Hematopoietic multipotent progenitor cell treated with erythropoietin and hydrocortisone succinate and interleukin-3 and kit ligand, for 17 days (in vitro differentiated cells): ENCODE data around the gene CRHR1.

Experiments
- DNase-seq: peaks from one replicate; pipeline ENCODE4 v3.0.0-alpha.2; 2015; ENCODE audit warnings: low spot score

CRHR1 gene

DNA sequence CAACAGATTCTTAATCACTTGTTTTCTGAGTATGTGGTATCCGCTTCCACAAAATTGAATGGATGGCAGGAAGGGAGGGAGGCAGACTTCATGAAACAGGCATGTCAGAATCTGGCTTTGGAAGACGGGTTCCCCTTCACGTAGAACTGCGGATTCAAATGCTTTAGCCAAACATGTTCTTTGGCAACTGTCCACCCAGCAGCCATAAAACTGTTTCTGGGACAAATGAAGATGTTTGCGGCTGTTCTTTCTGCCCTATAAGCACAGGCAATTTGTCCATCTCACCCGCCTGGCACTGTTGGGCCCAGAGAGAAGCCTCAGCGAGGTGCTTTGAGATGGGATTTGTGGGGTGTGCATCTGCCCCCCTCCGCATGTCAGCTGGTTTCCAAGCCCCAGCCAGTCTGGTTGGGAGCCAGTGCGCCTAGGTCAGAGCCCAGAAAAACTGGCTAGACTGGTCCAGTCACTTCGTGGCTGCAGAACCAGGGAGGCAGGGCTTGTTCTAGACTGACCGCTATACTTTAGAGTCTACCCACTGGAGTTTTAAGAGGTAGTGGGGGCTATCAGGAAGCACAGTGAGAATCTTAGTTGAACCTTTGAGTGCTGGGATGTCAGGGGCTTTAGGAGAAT lies 6.3 kb downstream of the CRHR1 start:
- DNase-seq: no peak

DNA sequence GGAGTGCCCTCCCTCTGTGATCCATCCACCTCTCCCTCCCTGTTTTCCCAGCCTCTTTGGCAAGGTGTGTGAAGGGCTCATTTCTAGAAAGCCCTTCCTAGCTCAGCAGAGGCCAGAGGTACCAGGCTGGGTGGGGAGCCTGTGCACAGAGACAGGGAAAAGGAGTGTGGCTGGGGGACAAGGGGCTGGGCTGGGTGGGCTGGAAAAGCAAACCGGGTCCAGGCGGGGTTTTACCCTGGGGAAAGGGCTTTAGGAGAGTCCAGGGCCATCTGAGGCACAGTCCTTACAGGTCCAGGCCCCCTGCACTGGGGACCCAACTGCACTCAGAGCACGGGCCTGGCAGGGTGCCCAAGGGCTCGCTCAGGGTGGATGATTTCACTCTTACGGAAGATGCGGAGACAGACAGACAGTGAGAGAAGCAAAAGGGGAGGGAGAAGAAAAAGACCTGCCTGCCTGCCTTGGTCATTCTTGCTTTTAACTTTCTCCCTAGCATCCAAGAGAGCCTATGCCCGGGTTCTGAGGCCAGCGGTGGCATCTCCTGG lies 7.0 kb downstream of the CRHR1 start:
- DNase-seq: no peak

DNA sequence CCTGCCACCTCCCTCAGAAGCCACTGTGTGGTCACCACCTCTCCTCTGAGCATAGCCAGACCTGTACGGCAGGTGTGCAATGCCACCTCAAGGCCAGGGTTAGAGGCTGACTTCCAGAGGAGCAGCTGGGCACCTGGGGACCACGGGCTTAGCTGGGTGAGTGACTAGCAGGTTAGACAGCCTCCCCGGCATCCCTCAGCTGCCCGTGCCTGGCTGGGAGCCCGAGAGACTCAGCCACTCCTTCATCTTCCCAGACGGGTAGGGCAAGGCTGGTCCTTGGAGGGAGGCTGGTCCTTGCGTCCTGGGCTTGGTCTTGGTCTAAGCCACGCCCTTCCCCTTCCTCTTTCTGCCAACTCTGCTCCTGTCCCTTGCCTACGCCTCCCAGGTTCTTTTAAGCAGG lies 7.8 kb downstream of the CRHR1 start:
- DNase-seq: no peak

DNA sequence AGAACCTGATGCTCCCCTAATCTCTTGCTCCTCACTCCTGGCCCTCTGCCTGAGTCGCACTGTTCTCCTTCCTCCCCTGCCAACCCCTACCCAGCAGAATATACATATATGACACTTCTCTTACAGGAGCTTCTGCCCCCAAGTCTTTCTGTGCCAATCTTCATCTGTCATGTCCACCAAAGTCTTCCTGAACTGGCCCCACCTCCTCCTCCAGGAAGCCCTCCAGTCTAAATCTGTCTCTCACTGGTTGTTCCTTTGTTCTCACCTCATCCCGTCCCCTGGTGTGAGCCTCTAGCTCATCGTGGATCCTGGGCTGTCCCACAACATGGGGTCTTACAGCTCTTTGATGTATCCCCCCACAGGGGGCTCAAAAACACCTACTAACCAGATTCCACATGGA lies 8.3 kb downstream of the CRHR1 start:
- DNase-seq: no peak

DNA sequence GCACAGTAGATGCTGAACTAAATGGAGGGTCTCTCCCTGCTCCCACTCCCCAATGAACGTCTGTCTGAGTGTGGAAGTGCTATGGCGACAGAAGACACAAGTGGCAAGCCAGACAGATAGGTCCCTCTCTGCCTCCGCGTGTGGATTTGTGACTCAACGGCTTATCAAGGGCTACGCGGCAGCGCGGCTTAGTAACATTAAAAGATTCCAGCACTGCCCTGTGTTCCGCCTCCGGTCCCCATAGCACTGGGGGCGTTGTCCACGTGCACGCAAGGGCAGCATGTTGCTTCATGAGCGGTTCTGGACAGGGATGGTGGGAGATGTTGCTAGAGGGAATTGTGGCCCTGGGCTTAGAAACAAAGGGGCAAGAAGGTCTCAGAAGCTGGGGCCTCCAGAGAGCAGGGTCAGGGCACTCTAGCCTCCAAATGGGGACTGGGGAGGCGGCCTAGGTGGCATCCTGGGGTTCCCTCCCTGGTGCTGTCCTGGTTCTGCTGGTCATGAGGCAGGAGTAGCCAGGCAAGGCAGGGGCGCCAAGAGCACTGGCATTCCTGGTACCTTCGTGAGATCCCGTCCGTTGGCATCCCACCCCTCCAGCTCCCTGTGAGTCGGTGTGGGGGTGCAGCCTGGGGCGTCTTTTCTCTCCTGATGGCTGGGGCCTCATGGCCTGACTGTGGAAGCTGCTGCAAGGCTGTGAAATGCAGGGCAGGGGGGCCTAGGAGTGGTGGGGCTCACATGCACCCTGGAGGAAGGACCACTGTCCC lies 9.1 kb downstream of the CRHR1 start:
- no peak for DNase-seq

DNA sequence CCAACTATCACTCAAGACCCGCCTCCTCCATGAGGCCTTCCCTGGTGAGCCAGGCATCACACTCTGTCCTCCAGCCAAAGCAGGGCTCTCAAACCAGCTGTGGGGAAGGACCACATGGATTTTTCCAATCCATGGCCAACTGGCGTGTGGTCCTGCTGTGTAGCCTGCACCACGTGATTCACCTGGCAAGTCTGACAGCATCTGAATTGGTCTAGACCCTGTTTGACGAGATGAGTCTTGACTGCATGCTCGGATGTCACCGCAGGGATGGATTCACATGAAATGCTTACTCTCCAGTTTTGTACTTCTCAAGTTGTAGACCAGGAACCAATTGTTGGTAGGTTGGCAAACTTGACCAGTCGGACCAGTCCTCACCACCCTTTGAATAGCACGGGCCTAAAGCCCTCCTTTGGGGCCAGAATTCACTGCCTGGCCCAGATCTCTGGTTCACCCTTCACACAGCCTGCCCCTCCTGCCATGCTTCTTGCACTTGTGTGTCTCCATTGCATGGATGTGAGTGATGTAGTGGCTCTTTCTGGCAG lies 9.9 kb downstream of the CRHR1 start:
- no peak for DNase-seq

DNA sequence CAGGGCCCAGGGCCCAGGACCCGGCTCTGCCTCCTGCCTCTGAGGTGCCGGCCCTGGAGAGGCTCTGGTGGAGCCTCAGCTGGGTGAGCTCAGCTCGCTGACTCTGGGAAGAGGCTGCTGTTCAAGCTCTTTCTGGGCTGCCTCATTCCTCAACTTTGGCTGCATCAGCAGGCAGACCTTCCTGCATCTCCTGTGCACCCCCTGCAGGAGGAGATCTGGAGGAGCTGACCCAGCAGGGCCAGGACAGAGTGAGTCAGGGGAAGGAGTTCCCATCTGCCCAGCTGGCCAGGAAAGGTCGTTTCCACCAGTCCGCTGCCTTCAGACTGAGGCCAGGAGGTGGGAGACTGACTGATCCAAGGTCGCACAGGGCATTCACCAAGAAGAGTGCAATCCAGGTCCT lies 10.7 kb downstream of the CRHR1 start:
- no peak for DNase-seq

DNA sequence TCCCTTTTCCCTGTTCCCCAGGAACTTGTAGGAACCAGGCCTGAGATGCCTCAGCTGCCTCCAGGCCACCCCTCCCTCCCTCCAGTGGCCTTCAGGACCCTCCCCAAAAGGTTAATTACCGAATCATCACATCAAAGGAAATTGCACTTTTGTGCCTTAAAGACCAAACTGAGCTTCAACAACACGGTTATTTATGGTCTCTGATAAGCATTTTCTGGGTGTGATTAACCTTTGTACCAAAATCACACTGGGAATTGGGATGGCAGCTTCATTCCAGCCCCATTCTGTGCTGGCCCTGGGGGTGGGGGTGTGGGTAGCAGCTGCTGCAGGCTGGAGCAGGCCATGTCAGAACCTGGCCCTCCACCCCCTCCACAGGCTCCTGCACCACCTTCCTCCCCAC lies 16.7 kb downstream of the CRHR1 start:
- DNase-seq: no peak

DNA sequence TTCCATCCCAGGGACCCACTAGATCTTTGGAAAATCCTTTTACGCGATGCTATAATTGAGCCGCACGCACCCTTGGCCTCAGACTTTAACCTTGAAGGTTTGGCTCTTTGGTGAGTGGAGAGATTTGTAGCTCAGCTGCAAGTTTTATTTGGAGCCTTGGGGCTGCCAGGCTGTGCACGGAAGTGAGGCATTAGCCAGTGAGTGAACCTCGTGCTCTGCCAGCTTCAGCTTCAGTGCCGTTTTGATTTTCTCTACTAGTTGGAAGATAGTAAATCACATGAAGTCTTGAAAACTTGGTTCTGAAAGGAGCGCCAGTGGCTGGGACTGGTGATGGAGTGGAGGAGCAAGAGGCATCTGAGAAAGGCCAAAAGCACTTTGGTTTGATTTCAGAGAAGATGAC lies 17.3 kb downstream of the CRHR1 start:
- DNase-seq: no peak

DNA sequence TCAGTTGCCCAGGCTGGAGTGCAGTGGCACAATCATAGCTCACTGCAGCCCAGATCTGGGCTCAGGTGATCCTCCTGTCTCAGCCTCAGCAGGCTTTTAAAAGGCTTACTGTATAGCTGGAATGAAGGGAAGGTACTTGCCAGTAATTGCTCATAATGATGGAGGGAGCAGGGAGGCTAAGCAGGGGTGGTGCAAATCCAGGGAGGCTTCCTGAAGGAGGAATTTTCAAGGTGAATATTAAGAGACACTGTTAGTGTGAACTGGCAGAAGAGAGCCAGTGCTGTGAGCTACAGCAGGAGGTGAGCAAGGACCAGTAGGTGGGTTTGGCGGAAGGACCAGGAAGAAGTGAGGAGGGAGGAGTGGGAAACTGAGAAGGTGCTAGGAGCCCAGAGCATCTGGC lies 24.7 kb downstream of the CRHR1 start:
- no peak for DNase-seq

DNA sequence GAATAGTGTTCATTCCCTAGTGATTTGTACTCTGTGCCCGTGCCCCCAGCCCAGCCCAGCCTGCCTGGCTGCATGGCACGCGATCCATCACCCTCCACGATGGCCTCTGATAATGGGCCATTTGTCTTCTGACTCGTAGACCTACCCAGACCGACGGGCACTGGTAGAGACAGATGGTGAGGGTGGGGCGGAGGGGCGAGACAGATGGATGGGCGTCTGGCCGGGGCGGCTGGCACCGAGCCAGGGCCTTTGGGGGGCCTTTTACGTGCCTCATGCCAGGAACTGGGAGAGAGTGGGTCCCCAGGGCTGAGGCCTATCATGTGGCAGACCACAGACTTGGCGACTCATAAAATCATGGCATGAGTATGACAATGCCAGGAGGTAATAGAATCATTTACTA lies 25.4 kb downstream of the CRHR1 start:
- no peak for DNase-seq

DNA sequence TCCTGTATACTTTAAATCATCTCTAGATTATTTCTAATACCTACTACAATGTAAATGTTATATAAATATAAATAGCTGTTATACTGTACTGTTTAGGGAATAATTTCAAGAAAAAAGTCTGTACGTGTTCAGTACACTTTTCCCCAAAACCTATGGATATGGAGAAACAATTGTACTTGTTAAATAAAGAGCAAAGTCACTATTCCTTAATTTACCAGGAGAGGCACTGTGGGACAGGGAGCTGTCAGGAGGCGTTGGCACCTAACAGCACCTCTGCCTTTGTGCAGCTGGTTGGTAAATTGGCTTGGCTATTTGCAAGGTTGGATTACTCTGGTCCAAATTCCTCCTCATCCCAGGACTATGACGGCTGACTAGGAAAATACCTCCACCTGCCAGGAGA lies 28.0 kb downstream of the CRHR1 start:
- no peak for DNase-seq

DNA sequence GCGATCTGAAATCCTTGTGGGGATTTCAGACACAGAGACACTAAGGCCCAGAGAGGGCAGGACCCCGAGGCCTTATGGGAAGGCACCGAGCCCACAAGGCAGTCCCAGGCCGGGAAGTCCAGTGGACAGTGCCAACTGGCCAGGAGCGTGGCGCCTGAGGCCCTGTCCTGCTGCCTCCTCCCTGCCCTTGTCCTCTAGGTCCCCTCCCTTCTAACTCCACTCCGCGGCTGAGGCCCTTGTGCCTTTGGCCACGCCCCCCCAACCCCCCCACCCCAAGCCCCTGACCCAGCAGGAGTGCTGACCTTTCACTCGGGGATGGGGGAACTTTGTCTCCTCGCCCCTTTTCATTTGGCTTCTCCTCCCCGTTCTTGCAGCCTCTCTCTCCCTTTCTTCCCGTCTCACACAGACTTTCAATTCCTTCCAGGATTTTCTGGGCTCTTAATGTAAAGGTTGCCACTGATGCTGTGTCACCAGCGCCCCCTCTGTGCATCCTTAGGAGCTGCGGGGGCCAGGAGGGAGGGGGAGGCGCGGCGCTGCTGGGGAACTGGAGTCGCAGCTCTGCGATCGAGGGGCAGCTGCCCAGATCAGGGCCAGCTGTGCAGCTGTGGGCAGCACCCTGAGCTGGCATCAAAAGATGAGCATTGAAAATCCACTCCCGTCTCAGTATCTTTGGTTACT lies 29.1 kb downstream of the CRHR1 start:
- DNase-seq: no peak

DNA sequence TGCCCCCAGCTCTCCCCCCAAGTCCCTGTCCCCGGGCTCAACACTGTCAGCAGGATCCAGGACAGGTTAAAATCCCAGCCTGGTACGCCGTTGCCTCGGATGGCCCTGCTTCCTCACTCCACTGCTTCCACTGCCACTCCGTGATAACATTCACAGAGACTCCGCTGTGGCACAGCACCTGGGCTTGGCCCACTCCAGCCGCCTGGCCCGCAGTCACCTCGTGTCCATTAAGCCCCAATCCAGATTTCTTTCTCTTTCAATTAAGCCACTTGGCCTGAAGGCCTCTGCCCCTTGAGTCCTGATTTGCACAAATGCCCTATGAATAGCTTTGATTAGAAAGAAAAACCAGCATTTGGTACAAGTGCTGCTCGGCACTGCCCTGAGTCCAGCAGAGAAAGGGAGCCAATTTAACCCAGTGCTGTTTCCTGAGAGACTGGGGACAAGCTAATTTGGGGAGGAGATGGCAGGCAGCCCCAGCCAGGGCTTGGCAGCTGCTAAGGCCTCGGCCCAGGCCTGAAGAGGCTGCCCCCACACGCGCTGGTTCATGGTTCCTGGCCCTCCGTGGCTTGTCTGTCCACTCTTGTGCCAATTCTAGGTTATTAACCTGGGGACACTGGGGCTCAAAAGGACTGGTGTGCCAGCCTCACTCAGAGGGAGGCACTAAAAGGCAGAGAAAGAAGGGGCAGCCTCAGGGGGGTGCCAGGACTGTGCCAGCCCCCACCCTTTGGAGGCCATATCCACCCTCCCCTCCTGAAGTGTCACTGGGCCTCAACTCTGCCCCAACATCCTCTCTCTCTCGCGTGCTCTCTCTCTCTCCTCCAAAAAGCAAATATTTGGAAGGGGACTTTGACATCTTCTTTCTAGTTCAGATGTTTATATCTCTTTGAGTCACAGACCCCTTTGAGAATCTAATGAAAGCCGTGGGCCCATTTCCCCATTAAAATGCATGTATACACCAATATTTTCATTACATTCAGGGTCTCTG lies 30.8 kb downstream of the CRHR1 start:
- DNase-seq: no peak

DNA sequence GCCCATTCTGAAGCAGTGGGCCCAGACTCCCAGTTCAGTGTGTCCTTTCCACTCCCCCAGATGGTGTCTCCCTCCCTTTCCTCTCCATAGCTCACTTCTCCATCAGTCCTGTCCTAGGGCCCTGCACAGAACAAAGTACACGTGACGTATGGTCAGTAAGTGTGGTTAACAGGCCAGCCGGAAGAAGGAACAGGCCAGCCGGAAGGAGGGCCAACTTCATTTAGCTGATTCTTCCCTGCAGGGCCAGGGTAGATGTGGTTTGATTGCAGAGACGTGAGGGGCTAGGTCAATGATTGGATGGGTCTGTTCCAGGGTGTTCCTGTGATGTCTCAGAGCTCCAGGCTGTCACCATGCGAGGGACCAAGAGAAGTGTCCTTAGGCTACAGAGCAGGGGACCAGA lies 31.6 kb downstream of the CRHR1 start:
- DNase-seq: no peak

DNA sequence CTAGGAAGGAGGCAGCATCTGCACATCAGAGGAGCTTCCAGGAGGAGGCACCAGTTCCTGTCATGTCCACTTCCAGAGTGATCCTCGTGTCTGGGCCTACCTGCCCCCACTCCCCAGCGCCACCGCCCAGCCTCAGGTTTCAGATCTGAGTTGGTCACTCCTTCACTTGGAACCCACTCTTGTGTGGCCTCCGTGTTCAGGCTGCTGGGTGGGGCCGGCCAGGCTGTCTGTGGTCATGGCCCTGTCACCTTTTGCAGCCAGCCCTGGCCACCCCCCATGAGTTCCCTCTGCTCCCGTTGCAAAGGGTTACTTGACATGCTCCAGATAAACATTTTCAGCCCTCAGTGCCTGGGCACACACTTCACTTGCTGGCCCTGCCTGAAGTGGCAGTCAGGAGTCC lies 33.9 kb downstream of the CRHR1 start:
- DNase-seq: no peak

DNA sequence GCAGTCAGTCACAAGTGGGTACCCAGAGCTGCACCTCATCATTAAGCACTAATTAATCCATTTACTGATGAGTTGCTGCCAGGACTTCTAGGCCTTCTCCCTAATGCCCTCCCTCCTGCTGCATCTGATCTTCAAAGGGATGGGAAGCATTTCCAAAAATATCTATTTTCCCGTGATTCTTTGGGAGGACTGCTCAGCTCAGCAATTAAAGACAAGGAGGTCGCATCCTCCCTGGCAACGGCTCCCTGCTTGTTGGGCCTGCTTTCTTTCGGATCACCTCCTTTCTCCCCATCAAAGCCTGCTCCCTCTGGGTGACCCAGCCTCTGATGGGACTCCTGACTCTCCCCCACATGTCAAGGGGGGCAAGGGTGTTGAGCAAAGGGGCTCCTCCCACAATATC lies 34.6 kb downstream of the CRHR1 start:
- no peak for DNase-seq

DNA sequence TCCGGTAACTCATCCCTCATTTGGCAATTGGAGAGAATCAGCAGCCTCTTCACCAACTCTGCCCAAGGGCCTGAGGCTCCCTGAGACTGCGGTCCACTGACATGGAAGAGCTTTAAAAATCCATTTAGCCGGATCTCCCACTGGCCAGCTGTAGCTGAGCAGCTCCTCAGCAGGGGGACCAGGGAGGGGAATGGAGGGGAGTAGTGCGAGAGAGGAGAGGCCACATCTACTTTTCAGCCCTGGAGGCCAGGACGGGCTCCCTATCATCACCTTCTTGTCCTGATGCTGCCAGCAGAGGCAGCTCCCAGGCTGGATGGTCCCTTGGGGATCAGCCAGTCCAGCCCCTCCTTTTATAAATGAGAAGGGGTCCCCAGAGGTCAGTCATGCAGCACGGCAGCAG lies 35.5 kb downstream of the CRHR1 start:
- DNase-seq: no peak

DNA sequence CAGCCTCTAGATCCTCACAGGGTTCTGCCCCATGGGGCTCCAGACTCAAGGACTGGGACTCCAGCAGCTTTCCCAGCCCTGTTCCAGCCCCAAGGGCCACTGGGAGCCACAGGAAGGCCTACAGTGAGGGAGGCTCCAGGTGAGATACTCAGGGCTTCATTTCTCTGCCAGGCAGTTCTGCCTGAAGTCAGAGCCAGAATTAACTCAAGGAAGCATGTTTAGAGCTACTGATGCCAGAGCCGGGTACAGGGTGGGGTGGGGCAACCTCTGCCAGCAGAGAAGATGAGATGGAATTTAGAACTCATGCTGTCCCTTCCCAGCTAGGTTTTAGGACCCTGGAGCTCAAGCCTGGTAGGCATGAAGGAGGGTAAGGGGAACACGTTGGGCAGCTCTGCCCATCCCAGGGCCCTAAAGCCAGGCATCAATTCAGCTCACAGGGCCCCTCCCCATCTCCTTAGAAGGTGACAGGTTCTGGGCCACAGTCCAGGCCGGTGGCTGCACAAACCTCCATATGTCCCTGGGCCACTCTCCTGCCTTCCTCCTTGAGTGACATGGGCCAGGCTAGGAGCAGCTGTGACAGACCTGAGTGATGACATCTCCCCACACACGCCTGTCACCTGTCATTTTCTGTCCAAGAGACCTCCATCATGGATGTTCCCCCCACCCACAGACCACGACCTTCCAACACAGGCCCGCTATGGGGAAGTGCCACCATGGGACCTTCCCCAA lies 36.1 kb downstream of the CRHR1 start:
- DNase-seq: no peak

DNA sequence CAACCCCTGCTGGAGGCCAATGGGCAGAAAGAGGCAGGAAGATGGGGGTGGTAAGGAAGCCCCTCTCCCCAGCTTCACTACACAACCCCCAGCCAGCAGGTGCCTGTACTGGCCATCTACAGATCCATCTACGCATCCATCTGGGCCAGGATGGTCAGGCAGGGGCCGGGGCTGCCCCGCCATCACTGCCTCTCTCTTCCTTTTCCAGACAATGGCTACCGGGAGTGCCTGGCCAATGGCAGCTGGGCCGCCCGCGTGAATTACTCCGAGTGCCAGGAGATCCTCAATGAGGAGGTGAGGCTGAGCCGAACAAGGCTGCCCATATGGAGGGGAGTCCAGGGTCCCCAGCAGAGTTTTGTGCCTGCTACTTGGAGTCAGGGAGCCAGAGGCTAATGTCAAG lies 37.0 kb downstream of the CRHR1 start:
- DNase-seq: no peak

DNA sequence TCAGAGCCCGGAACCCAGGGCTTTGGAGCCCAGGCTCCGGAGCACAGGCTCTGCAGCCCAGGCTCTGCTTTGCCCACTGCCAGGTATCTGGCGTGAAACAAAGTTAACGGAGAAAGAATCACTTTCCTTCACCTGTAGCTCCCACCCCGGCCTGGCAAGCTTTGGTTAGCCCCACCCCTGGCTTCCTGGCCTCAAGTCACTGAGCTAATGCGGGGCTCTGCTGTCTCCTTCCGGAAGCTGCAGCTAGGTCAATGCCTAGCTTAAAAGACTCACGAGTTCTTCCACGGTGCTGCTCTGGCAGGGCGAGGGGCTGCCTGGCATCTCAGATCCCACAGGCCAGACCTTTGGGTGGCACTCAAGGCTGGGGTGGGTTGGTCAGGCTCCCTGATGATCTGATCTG lies 39.5 kb downstream of the CRHR1 start:
- no peak for DNase-seq
